NCI-H1694 (cell line): ENCODE data around the gene EFNA1.
A peak's percentile ranks its signal among the peaks of the same experiment; 100 is the strongest.

Source experiments
- DNase-seq: peaks from one replicate; lab custom pipeline; 2025; lab: John Stamatoyannopoulos, UW

The EFNA1 gene

DNA sequence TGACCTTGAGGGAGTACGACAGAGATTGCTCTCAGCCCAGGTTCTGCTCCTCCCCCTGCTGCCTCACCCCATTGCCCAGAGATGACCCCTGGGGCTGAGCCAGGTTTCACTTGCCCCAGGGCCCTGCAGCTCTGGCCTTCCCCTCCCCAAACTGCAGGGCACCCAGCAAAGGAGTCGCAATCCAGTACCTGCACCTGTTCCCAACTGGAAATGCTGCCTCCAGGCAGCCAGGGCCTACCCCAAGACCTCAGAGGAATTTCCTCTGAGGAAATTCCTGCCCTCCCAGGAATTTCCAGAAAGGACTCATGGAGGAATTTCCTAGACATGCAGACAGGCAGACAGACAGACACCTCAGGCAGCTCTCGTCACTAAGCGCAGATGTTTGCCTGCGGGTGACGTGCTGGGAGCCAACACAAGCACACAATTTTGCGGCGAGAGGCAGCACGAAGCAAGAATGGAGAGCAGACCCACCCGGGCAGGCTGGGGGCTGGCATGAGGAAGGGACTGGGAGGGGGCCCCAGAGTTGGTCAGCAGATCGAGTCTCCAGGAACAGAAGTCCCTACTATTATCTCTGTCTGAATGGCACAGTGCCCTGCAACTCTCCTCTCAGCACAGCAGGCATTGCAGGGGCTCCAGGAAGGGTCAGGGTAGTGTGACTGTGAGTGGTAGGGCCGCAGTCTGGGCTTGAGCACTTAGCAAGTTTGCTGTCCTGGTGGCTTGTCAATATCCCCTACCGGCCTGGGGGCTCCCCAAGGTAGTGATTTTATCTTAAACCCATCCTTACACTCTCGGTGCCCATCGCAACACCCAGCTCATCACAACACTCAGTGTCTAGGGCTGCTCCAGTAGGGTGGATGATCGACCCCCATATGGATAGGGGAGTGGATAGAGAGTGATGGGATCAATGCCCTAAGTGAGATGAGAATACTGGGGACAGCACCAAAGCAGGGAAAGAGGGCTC, 2.9 kb upstream of the EFNA1 start:
- DNase-seq: no peak

- no peak for DNase-seq
These were observed 2.1 kb upstream of the EFNA1 start for GRCh38 chr1:155125511-155125945.

- no peak for DNase-seq
These were observed 1.6 kb upstream of the EFNA1 start for GRCh38 chr1:155125946-155126555.

DNA sequence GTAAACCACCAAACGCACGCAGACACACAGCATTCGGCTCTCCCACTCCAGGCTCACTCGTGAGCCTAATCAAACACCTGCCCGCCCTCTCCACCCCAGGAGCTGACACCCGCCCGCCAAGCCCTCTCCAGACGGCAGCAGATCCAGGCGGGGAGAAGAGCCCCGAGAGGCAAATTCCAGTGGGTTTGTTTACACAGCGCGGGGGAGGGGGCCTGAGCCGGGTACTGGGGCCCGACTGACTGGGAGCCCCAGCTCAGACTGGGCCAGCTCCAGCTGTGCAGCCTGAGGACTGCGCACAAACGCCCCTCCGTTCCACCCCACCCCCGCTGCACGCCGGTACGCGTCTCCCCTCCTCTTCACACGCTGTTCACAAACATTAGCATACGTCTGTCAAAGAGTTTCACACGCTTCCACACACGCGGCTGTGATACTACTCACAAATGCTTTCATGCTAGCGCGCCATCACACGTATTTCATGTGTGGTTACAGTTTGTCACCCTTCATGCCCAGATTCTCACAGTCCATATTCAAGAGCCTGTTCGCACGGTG, 1.0 kb upstream of the EFNA1 start:
- peak; percentile 83 for DNase-seq

DNA sequence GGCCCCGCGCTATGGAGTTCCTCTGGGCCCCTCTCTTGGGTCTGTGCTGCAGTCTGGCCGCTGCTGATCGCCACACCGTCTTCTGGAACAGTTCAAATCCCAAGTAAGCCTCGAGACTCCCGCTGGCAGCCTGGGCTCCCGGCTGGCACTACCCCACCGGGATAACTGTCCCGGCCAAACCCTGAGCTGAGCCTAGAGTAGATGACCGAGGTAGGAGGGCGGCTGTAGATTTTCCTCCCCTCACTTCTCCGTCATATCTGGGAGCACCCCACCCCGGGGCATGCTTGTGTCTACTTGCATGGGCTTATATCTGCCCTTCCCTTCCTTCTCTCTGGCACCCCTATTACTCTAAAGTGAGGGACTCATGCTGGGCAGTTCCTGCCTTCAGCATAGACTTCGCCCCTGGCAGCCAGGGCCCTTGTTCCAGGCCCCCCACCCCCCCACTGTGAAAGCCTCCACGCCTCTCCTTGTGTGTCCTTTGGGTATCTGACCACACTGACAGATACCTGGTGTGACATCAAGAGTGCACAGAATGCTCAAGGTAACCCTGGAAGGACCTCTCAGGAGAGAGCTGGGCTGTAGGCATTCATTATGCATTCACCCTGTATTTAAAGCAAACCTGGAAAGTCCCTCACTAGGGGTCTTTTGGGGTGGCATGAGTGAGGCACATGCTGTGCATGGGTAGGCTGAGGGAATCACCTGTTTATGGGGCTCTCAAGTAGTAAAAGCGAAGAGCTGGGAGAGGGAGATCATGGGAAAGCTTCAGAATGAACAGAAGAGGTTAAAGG, 485 bp downstream of the EFNA1 start:
- no peak for DNase-seq

DNA sequence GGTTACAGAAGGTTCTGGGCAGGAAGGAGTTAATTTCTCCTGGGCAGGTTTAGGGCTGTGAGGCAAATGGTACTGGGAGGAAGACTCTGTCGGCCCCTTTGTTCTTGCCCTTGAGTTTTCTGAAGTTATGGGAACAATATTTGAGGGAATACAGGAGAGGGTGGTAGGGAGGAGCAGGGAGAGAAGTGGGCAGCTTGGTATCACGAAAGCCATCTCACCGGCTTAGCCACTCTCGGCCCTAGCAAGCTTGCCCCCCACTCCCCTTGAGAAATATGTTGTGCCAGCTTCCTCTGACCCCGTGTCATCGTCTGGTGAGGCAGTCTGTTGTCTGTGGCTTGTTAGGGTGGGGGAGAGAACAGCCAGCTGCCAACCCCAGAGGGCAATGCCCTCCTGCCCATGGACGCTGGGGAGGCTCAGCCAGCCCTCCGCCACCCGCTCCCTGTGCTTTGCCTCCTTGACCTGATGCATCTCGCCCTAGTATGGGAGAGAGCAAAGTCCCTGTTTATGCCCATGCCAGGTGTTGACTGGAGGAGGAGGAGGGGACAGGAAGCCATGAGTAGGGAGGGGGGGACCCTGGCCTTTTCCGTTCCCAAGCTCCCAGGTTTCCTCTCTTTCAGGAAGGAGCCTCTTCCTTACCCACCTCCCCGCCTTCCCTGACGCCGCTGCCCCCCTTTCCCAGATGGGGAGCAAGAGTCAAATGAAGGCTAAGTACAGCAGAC, 1.2 kb downstream of the EFNA1 start:
- DNase-seq: no peak

GRCh38 chr1:155130272-155131006, 2.8 kb downstream of the EFNA1 start:
- no peak for DNase-seq

GRCh38 chr1:155131285-155131684, 3.6 kb downstream of the EFNA1 start:
- no peak for DNase-seq

DNA sequence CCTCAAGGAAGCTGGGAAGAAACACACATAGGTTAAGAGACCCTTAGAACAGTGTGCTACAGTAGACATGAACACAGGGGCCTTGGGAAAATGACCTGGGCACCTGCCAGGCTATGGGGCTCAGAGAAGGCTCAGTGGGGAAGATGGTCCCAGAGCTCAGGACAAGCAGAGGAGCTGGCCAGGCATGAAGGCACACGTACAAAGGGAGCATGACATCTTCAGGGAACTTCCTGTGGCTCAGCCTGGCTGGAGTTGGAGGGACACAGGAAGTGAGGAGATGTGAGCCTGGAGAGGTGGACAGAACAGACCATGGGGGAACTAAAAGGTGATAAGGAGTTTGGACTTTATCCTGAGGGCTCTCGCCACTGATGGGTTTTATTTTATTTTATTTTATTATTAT, 4.2 kb downstream of the EFNA1 start:
- DNase-seq: no peak

DNA sequence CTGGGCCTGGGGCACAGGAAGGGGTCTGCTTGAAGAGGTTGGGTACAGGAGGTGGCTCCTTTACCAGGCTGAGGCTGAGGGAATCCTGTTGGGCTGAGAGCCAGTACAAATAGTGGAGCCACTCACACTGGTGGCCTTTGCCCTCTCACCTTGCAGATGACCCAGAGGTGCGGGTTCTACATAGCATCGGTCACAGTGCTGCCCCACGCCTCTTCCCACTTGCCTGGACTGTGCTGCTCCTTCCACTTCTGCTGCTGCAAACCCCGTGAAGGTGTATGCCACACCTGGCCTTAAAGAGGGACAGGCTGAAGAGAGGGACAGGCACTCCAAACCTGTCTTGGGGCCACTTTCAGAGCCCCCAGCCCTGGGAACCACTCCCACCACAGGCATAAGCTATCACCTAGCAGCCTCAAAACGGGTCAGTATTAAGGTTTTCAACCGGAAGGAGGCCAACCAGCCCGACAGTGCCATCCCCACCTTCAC, 6.2 kb downstream of the EFNA1 start:
- DNase-seq: no peak

DNA sequence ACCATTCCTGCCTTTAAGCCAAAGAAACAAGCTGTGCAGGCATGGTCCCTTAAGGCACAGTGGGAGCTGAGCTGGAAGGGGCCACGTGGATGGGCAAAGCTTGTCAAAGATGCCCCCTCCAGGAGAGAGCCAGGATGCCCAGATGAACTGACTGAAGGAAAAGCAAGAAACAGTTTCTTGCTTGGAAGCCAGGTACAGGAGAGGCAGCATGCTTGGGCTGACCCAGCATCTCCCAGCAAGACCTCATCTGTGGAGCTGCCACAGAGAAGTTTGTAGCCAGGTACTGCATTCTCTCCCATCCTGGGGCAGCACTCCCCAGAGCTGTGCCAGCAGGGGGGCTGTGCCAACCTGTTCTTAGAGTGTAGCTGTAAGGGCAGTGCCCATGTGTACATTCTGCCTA, 6.6 kb downstream of the EFNA1 start:
- DNase-seq: no peak

DNA sequence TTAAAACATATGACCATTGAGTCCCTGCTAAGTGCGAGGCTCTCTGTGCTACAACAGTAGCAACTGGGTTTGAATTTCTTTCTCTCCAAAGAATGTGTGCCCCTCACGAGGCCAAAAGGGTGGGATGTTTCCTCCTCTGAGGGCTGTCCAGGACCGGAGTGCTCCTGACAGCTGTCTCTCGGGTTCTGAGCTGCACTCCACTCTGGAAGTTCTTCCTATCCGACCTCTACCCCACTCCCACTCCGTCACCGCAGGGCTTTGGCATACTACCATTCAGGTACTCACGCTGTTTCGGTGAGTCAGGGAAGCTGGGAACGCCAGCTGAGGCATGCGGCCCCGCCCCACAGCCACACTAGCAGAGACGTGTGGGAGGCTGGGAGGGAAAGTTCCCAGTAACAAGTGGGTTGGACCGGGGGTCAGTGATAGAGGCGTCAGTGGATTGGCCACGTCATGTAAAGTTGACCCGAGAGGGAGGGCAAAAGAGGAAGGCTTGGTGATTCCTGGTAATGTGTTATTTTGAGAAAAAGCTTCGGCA, 7.3 kb downstream of the EFNA1 start:
- no peak for DNase-seq

- DNase-seq: peak; percentile 96
These were observed 7.8 kb downstream of the EFNA1 start, which contains the start of gene SLC50A1 for GRCh38 chr1:155135415-155136028. Gene SLC50A1, plus strand, starts transcription at chr1:155135852. Its CDS starts 60 bp downstream, at chr1:155135912.

DNA sequence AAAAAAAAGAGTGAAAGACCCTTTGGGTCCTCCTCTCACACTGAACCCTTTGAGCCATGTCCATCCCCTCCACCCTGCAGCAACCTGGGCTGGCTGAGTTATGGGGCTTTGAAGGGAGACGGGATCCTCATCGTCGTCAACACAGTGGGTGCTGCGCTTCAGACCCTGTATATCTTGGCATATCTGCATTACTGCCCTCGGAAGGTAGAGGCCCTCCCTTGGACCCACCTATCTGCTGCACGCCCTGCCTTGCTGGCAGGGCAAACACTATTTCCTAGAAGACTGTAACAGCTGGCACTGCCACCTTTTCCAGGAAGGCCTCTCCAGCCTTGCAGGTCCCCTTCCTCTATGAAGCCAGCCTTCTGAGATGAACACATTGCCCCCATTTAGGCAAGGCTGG, 9.1 kb downstream of the EFNA1 start:
- no peak for DNase-seq

GRCh38 chr1:155137154-155137949, 9.7 kb downstream of the EFNA1 start:
- DNase-seq: no peak

- DNase-seq: peak; percentile 94
These were observed 12.4 kb downstream of the EFNA1 start, which contains the start of gene DPM3 for GRCh38 chr1:155139895-155140629. Gene DPM3, minus strand, starts transcription at chr1:155140531. Its CDS starts 291 bp downstream, at chr1:155140240.

DNA sequence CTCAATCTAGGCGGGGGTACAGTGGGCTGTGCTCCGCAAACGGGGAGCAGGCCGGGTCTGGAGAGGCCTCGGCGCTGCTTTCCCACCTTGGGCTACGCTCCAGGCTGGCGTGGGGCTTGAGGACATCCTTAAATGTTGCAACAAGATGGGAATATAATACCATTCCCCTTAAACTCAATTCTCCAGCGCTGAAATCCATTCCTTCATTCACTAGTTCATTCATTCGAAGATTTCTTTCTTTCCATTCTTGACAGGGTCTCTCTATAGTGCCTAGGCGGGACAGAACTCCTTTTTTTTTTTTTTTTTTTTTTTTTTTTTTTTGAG, 12.9 kb downstream of the EFNA1 start:
- DNase-seq: no peak

DNA sequence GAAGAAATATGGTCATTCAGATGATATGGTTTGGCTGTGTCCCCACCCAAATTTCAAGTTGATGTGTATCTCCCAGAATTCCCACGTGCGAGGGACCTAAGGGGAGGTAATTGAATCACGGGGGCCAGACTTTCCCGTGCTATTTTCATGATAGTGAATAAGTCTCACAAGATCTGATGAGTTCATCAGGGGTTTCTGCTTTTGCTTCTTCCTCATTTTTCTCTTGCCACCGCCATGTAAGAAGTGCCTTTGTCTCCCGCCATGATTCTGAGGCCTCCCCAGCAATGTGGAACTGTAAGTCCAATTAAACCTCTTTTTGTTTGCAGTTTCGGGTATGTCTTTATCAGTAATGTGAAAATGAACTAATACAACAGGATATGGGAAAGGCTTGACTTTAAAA, 14.1 kb downstream of the EFNA1 start:
- DNase-seq: no peak
